Measurements from ENCODE around the gene PNLIP. TPM values are rescaled to one million over a fixed set of nuclear protein-coding genes. Genes with fewer than 3 reads are reported as not detected.

Gene PNLIP
- total RNA-seq, 2 experiments from 2014 or later = not detected

DNA sequence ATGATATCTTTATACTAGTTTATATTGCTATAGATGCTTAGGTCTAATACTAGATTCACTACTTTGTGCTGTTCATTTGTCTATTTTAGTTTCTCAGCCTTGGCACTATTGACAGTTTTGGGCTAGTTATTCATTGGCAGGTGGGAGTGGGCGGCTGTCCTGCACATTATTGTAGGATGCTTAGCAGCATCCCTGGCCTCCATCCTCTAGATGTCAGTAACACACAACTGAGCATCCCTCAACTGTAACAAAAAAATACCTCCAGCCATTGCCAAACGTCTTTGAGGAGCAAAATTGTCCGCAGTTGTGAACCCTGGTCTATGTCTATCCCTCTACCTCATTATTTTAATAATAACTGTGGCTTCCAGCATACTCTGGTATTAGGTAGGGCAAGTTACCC lies 34.4 kb upstream of the PNLIP start:
- H3K36me3 Mint-ChIP-seq (ENCODE audit: low read depth) = no peaks in the 10 kb centered on the region
- intact Hi-C loops (cut with DNase I, micrococcal nuclease) = no loop called here

DNA sequence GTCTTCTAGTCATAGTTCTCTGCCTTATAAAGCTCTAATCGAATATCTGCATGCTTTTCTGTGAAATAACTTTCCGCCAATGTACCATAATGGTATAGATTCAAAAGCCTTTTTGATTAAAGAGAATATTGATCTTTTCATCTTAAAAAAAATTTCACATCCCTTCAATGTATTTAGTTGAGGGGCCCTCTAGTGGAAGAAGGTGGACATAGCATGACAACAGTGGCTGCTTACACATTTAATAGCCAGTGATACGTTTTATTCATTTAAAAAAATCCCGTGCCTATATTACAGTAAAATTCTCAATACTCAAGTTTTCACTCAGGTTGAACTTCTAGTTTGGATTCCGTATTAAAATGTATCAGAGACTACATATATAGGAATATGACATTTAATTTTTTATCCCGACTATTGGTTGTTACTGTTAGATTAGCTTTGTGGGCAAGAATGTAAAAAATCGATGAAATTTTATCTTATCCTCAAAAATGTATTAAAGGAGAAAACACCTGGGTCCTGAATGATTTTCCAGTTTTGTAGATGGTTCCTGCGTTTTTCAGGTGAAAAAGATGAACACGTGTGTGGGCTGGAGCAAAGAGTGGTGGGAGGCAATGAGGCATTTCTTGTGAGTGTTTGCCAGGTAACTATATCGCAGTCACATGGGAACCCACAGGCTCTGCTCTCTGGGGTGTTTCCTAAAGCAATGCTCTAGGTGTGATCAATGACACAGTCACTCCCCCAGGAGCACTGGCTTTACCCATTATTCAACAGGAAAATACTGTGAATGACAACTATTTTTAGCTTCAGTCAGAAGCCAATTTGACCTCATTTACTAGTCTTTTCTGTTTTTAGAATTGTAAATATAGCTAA lies 24.1 kb upstream of the PNLIP start:
- ATAC-seq (ENCODE audit: poor library complexity) = no peak
- H3K4me3 ChIP-seq (ENCODE audit: low read length) = no peak overlapping the region
- no peaks in the 10 kb centered on the region for H3K27me3 ChIP-seq (ENCODE audit: control insufficient read depth in 1 of 2, insufficient read depth in 2 of 2, low read length in 2 of 2)
- Mint-ChIP-seq H3K9me3 (no peaks in the 10 kb centered on the region), H3K27me3 (peaks cover 16% of the 10 kb centered on the region), H3K4me3 (no peak overlapping the region), H3K4me1 (ENCODE audit: low read depth) (no peaks in the 10 kb centered on the region), H3K36me3 (ENCODE audit: low read depth) (no peaks in the 10 kb centered on the region), H3K27ac (no peak overlapping the region)
- H3K4me1 ChIP-seq (ENCODE audit: insufficient read depth, low read length) = no peaks in the 10 kb centered on the region
- TF ChIP-seq, protein P1, sequence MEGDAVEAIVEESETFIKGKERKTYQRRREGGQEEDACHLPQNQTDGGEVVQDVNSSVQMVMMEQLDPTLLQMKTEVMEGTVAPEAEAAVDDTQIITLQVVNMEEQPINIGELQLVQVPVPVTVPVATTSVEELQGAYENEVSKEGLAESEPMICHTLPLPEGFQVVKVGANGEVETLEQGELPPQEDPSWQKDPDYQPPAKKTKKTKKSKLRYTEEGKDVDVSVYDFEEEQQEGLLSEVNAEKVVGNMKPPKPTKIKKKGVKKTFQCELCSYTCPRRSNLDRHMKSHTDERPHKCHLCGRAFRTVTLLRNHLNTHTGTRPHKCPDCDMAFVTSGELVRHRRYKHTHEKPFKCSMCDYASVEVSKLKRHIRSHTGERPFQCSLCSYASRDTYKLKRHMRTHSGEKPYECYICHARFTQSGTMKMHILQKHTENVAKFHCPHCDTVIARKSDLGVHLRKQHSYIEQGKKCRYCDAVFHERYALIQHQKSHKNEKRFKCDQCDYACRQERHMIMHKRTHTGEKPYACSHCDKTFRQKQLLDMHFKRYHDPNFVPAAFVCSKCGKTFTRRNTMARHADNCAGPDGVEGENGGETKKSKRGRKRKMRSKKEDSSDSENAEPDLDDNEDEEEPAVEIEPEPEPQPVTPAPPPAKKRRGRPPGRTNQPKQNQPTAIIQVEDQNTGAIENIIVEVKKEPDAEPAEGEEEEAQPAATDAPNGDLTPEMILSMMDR (IDR thresholded peaks at IDR 0.05) = peak; percentile 95
- H3K27ac ChIP-seq (ENCODE audit: low read depth in 1 of 2, low read length in 2 of 2) = no peak overlapping the region
- CTCF ChIA-PET = no interaction called here
- POLR2A ChIA-PET = no interaction called here
- H3K36me3 ChIP-seq (ENCODE audit: insufficient read depth, low read length) = no peaks in the 10 kb centered on the region
- intact Hi-C loops (cut with DNase I, micrococcal nuclease) = no loop called here
- no peaks in the 10 kb centered on the region for H3K9me3 ChIP-seq (ENCODE audit: control insufficient read depth in 1 of 2, insufficient read depth in 1 of 2, low read length in 2 of 2)
- DNase-seq = peak in 4 of 14 experiments; percentile 17 to 35 (median 27)

More for the DNA sequence above, 34.4 kb upstream of the PNLIP start:
- ATAC-seq (ENCODE audit: poor library complexity) (no peak), DNase-seq (no peak)
- Mint-ChIP-seq H3K27me3 (peaks cover 11% of the 10 kb centered on the region), H3K9me3 (no peaks in the 10 kb centered on the region), H3K27ac (no peak overlapping the region), H3K4me3 (no peak overlapping the region), H3K4me1 (ENCODE audit: low read depth) (no peaks in the 10 kb centered on the region)
- TF ChIP-seq, protein P1 (IDR thresholded peaks at IDR 0.05) = no peak
- Histone ChIP-seq H3K27ac (ENCODE audit: low read depth in 1 of 2, low read length in 2 of 2) (no peak overlapping the region), H3K9me3 (ENCODE audit: control insufficient read depth in 1 of 2, insufficient read depth in 1 of 2, low read length in 2 of 2) (no peaks in the 10 kb centered on the region), H3K4me3 (ENCODE audit: low read length) (no peak overlapping the region), H3K36me3 (ENCODE audit: insufficient read depth, low read length) (no peaks in the 10 kb centered on the region), H3K4me1 (ENCODE audit: insufficient read depth, low read length) (no peaks in the 10 kb centered on the region), H3K27me3 (ENCODE audit: control insufficient read depth in 1 of 2, insufficient read depth in 2 of 2, low read length in 2 of 2) (no peaks in the 10 kb centered on the region)
- POLR2A ChIA-PET = no interaction called here
- CTCF ChIA-PET = no interaction called here

- Histone ChIP-seq H3K27me3 (ENCODE audit: control insufficient read depth in 1 of 2, insufficient read depth in 2 of 2, low read length in 2 of 2) (no peaks in the 10 kb centered on the region), H3K4me3 (ENCODE audit: low read length) (no peak overlapping the region), H3K9me3 (ENCODE audit: control insufficient read depth in 1 of 2, insufficient read depth in 1 of 2, low read length in 2 of 2) (no peaks in the 10 kb centered on the region), H3K4me1 (ENCODE audit: insufficient read depth, low read length) (no peaks in the 10 kb centered on the region), H3K36me3 (ENCODE audit: insufficient read depth, low read length) (no peaks in the 10 kb centered on the region), H3K27ac (ENCODE audit: low read depth in 1 of 2, low read length in 2 of 2) (no peak overlapping the region)
- ATAC-seq (ENCODE audit: poor library complexity) (no peak), DNase-seq (no peak)
- peaks cover 23% of the 10 kb centered on the region for H3K27me3 Mint-ChIP-seq
- H3K36me3 Mint-ChIP-seq (ENCODE audit: low read depth) = no peaks in the 10 kb centered on the region
- ChIA-PET POLR2A (no interaction called here), CTCF (no interaction called here)
- TF ChIP-seq, protein P1 (IDR thresholded peaks at IDR 0.05) = no peak
- H3K27ac Mint-ChIP-seq = no peak overlapping the region
- no peak overlapping the region for H3K4me3 Mint-ChIP-seq
- H3K4me1 Mint-ChIP-seq (ENCODE audit: low read depth) = no peaks in the 10 kb centered on the region
- intact Hi-C loops (cut with DNase I, micrococcal nuclease) = no loop called here
- no peaks in the 10 kb centered on the region for H3K9me3 Mint-ChIP-seq
These were observed 22.8 kb upstream of the PNLIP start for GRCh38 chr10:116522803-116523381.

Measured in CD4-positive, alpha-beta T cell (primary cell).